Nephron progenitor cell (in vitro differentiated cells): Measurements from ENCODE around the gene COP1.
A peak's percentile ranks its signal among the peaks of the same experiment; 100 is the strongest.

ENCODE experiments used
- DNase-seq: peaks from one replicate; pipeline ENCODE4 v3.0.0; 2021
- H3K27ac Mint-ChIP-seq: 2 replicates; pipeline ENCODE4 v1.8.0; 2021; ENCODE audit warnings: mild to moderate bottlenecking, moderate library complexity, mixed read lengths
- H3K27me3 Mint-ChIP-seq: 2 replicates; pipeline ENCODE4 v1.8.0; 2021; ENCODE audit warnings: mild to moderate bottlenecking, low read depth, mixed read lengths; ENCODE audit not compliant: poor library complexity
- H3K36me3 Mint-ChIP-seq: 2 replicates; pipeline ENCODE4 v1.8.0; 2021; ENCODE audit warnings: low read depth, mixed read lengths
- H3K4me1 Mint-ChIP-seq: 2 replicates; pipeline ENCODE4 v1.8.0; 2021; ENCODE audit warnings: mixed read lengths
- H3K4me3 Mint-ChIP-seq: 2 replicates; pipeline ENCODE4 v1.8.0; 2021; ENCODE audit warnings: mild to moderate bottlenecking, moderate library complexity, mixed read lengths
- H3K9me3 Mint-ChIP-seq: 2 replicates; pipeline ENCODE4 v1.8.0; 2021; ENCODE audit warnings: mild to moderate bottlenecking, moderate library complexity, mixed read lengths
- CTCF ChIP-seq: fragments of 200-600 bp; sonication (generic); IDR thresholded peaks from 2 replicates; pipeline ENCODE4 v1.5.0; 2021; ENCODE audit warnings: antibody characterized with exemption

Gene COP1

GRCh38 chr1:175935166-175935565 is 271.9 kb downstream of the COP1 start:
- Mint-ChIP-seq H3K36me3 (peaks cover 71% of the 10 kb centered on the region), H3K9me3 (peaks cover 8% of the 10 kb centered on the region), H3K27me3 (no peaks in the 10 kb centered on the region), H3K4me3 (no peak overlapping the region), H3K27ac (peak overlapping the region; percentile 90), H3K4me1 (no peaks in the 10 kb centered on the region)
- no peak for DNase-seq
- no peak for TF ChIP-seq CTCF

GRCh38 chr1:175933801-175934200 is 273.3 kb downstream of the COP1 start:
- Mint-ChIP-seq H3K4me1 (no peaks in the 10 kb centered on the region), H3K4me3 (no peak overlapping the region), H3K9me3 (peaks cover 14% of the 10 kb centered on the region), H3K27me3 (no peaks in the 10 kb centered on the region), H3K36me3 (peaks cover 71% of the 10 kb centered on the region), H3K27ac (no peak overlapping the region)
- no peak for DNase-seq
- TF ChIP-seq CTCF: no peak

- Mint-ChIP-seq H3K36me3 (peaks cover 65% of the 10 kb centered on the region), H3K27ac (no peak overlapping the region), H3K27me3 (no peaks in the 10 kb centered on the region), H3K4me3 (no peak overlapping the region), H3K4me1 (no peaks in the 10 kb centered on the region), H3K9me3 (peaks cover 25% of the 10 kb centered on the region)
- no peak for DNase-seq
- TF ChIP-seq CTCF: no peak
Measured at GRCh38 chr1:175927944-175928343, 279.1 kb downstream of the COP1 start.

- Mint-ChIP-seq H3K9me3 (peaks cover 13% of the 10 kb centered on the region), H3K27me3 (no peaks in the 10 kb centered on the region), H3K27ac (no peak overlapping the region), H3K4me1 (peaks cover 5% of the 10 kb centered on the region), H3K4me3 (no peak overlapping the region), H3K36me3 (peaks cover 68% of the 10 kb centered on the region)
- TF ChIP-seq CTCF: no peak
- no peak for DNase-seq
Measured at GRCh38 chr1:175922254-175922881, 284.7 kb downstream of the COP1 start.

- no peak for TF ChIP-seq CTCF
- no peak overlapping the region for H3K4me3 Mint-ChIP-seq
- H3K9me3 Mint-ChIP-seq: no peaks in the 10 kb centered on the region
- no peak for DNase-seq
- H3K27ac Mint-ChIP-seq: no peak overlapping the region
- no peaks in the 10 kb centered on the region for H3K27me3 Mint-ChIP-seq
- peaks cover 67% of the 10 kb centered on the region for H3K36me3 Mint-ChIP-seq
- peaks cover 5% of the 10 kb centered on the region for H3K4me1 Mint-ChIP-seq
Measured at GRCh38 chr1:175920381-175920780, 286.7 kb downstream of the COP1 start.

- TF ChIP-seq CTCF: no peak
- Mint-ChIP-seq H3K9me3 (no peaks in the 10 kb centered on the region), H3K4me1 (peaks cover 5% of the 10 kb centered on the region), H3K27ac (no peak overlapping the region), H3K36me3 (peaks cover 62% of the 10 kb centered on the region), H3K27me3 (no peaks in the 10 kb centered on the region), H3K4me3 (no peak overlapping the region)
- no peak for DNase-seq
Measured at GRCh38 chr1:175919001-175919400, 288.1 kb downstream of the COP1 start.
